ENCODE data around the gene PRH1.

- TF ChIP-seq POLR2A (IDR thresholded peaks at IDR 0.05; ENCODE audit: borderline replicate concordance, extremely low read depth, insufficient read depth, insufficient read length) = no peak
- no peak for TF ChIP-seq ELF1 (IDR thresholded peaks at IDR 0.05; ENCODE audit: borderline replicate concordance, low read depth)
- TF ChIP-seq POLR2AphosphoS5 (IDR thresholded peaks at IDR 0.05; ENCODE audit: low read depth, low read length) = no peak
- no peak for TF ChIP-seq CTCF (IDR thresholded peaks at IDR 0.05 in 2 of 3, conservative IDR thresholded peaks at IDR 0.05 in 1 of 3; ENCODE audit: borderline replicate concordance in 1 of 3, insufficient read depth in 1 of 3, low read depth in 2 of 3, low read length in 2 of 3)
- TF ChIP-seq RAD21 (IDR thresholded peaks at IDR 0.05; ENCODE audit: low read depth) = no peak
- TF ChIP-seq ATF3 (IDR thresholded peaks at IDR 0.05) = no peak
- no peak for TF ChIP-seq ZFX (IDR thresholded peaks at IDR 0.05)
- no peak for TF ChIP-seq JUND (IDR thresholded peaks at IDR 0.05)
- TF ChIP-seq SP1 (IDR thresholded peaks at IDR 0.05; ENCODE audit: low read depth) = no peak
- TF ChIP-seq TCF7L2 (IDR thresholded peaks at IDR 0.05; ENCODE audit: borderline replicate concordance, extremely low read depth, insufficient read depth, insufficient read length) = no peak
Measured at GRCh38 chr12:10853776-10854175, 30.3 kb downstream of the PRH1 start.

Data from HCT116 (cell line).